8988T (cell line): ENCODE results near the gene FAM168A.
"Not testable (repeated sequence)": the region's sequence is repeated elsewhere in the genome, so short reads cannot be mapped to it uniquely, and the experiment has no call there.

ENCODE experiments used
- DNase-seq: peaks from one replicate; pipeline ENCODE4 v3.0.0; 2011

Gene FAM168A

GRCh38 chr11:73513707-73514106 lies 84.2 kb downstream of the FAM168A start:
- no peak for DNase-seq

DNA sequence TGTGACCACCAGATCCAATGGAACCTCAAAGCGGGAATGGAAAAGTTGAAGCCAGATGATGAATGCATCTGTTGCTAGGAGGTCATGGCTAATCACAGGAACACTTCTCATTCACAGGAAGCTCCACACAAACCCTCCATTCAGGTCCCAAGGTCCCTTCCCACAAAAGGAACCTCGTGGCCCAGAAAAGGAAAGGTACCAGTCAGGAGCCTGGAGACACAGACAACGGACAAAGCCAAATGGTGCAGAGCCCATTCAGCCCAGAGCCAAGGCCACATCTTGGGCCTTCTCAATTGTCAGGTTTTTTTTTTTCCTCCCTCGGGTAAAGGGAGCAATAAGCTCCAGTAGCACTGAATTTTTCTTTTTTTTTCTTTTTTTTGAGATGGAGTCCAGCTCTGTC lies 87.0 kb downstream of the FAM168A start:
- no peak for DNase-seq

- no peak for DNase-seq
These were observed 87.8 kb downstream of the FAM168A start for GRCh38 chr11:73510106-73510505.

GRCh38 chr11:73509188-73509587 lies 88.7 kb downstream of the FAM168A start:
- no peak for DNase-seq

DNA sequence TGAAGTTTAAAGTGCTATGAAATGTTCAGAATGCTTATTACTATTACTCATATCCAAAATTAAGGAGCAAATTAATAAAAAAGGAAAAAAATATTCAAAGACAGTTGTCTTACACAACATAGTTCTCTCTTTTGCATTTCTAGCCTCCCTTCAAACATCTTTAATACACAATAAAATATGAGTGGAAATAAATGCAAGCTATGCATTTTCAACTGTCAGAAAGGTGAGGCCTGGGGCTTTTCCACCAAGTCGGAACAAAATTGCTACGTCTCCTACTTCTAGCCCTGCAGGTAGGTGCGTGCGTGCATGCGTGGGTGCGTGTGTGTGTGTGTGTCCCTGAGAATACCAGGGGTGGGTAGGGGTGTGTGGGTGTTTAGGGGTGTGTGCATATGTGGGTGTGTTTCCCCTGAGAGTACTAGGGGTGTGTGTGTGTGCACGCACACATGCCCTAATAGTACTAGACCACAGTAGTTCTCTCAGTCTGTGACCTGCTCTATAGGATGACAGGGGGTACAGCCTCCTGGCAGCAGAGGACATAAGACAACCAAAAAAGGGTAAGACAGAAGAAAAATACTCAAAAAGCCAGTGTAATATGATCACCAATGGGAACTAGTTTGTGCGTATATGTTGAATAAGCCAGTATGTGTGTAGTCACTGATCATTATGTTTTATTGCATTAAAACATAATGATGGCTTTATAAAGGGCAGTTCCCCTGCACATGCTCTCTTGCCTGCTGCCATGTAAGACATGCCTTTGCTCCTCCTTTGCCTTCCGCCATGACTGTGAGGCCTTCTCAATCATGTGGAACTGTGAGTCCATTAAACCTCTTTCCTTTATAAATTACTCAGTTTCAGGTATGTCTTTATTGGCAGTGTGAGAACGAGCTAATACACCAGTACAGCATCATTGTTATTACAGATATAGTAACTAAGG lies 89.4 kb downstream of the FAM168A start:
- DNase-seq, result no peak

DNA sequence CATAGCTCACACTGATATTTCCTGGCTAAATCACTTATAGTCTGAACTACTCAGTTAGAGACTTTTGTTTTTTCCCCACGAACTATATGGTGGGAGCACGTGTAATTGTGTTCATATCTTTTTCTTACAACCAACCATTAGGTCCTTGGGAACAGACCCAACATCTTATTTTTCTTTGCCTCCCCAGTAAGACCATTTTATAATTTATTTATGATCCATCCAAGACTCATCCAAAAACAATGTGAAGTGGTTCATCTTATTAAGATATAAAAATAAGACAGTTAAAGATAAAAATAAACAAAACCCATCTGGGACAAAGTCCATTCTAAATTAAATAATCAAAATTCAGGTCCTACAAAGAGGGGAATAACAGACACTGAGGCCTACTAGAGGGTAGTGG lies 90.8 kb downstream of the FAM168A start:
- DNase-seq, result no peak

- DNase-seq, result no peak
These were observed 91.9 kb downstream of the FAM168A start for GRCh38 chr11:73506038-73506437.

- no peak for DNase-seq
These were observed 99.6 kb downstream of the FAM168A start for GRCh38 chr11:73498343-73498742.

DNA sequence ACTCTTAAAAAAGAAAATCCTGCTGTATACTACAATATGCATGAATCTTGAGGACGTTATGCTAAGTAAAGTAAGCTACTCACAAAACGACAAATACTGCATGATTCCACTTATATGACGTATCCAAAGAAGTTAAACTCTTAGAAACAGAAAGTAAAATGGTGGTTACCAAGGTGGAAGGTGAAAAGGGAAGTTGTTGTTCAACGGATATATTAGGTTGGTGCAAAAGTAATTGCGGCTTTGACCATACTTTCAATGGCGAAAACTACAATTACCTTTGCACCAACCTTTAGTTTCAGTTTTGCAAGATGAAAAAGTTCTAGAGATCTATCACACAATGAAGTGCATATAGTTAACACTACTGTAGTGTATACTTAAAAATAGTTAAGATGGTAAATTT lies 101.8 kb downstream of the FAM168A start:
- DNase-seq, result no peak

GRCh38 chr11:73495731-73496130 lies 102.2 kb downstream of the FAM168A start:
- no peak for DNase-seq

- DNase-seq, result peak; percentile 25
These were observed 103.8 kb downstream of the FAM168A start for GRCh38 chr11:73493956-73494598.

DNA sequence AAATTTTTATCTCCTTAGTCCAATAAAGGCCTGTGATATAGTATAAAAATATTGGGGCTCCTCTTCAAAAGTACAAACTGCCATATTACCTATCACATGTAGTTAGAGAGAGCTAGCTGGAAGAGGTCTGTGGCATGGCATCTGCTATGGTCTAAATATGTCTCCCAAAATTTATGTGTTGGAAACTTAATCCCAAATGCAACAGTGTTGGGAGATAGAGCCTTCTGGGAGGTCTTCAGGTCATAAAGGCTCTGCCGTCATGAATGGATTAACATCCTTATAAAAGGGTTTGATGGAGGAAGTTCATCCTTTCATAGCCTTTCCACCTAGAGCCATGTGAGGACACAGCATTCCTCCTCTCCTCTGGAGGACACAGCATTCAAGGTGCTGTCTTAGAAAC lies 116.3 kb downstream of the FAM168A start:
- no peak for DNase-seq

GRCh38 chr11:73480677-73481076 lies 117.2 kb downstream of the FAM168A start:
- DNase-seq, result no peak

DNA sequence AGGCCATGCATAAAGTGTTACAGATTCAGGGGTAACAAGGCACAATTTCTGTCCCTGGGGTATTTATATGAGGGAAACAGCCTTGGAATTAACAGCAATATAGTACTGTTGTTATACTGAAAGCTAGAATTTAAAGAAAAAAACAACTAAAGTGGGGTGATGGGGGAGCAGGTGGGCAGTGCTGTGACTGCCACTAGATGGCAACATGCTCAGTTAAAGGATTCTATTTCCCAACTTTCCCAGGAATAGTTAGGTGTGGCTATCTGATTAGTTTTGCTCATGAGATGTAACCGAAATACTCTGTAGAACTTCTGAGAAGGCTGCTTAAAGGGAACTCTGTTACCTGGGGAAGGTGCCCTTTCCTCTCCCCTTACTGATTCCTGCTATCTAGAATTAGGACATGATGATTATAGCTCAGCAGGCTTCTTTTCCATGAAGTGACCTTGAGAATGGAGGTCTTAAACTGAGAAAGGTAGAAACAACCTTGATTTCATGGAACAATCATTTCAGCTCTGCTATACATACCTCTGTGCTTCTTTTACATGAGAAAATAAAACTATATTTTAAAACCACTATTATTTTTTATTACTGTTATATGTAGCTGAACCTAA lies 119.1 kb downstream of the FAM168A start:
- DNase-seq, result no peak

DNA sequence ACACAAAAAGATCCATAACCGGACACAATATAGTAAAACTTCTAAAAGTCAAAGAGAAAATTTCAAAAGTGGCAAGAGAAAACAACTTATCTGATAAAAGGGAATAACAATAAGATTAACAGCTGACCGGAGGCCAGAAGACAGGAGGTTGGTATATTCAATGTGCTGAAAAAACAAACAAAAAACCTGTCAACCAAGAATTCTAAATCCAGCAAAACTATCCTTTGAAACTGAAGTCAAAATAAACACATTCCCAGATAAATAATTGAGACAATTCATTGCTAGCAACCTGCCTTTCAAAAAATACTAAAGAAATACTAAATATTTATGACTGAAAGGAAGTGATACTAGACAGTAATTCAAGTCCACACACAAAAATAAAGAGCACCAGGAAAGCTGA lies 120.4 kb downstream of the FAM168A start:
- DNase-seq, result no peak

DNA sequence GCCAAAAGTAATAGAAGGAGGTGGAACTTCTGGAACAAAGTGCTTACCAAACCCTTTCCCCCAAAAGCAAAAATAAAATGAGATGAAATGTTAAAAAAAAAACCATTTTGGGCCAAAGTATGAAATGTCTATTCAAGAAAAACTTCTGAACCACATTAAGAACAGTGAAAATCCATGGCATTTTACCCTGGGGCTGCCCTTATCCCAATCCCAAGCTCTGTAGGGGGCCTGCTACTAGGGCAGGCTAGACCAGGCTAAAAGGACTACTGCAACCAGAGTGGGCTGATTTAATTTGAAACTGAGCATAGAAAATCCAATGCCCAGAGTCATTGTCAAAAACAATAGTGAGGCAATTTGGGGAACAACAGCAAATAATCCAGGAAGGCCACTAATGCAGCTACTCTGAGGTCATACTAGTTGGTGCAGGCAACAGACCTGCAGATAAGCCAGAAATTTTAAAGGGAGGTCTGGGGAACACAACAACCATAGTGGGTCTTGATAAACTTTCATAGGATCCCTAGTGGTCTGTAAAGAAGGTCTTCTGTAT lies 122.3 kb downstream of the FAM168A start:
- DNase-seq, result no peak

- DNase-seq, result no peak
These were observed 124.7 kb downstream of the FAM168A start for GRCh38 chr11:73473252-73473651.

- not testable (repeated sequence) for DNase-seq
These were observed 127.8 kb downstream of the FAM168A start for GRCh38 chr11:73470036-73470612.

- DNase-seq, result no peak
These were observed 128.5 kb downstream of the FAM168A start for GRCh38 chr11:73469401-73469800.

DNA sequence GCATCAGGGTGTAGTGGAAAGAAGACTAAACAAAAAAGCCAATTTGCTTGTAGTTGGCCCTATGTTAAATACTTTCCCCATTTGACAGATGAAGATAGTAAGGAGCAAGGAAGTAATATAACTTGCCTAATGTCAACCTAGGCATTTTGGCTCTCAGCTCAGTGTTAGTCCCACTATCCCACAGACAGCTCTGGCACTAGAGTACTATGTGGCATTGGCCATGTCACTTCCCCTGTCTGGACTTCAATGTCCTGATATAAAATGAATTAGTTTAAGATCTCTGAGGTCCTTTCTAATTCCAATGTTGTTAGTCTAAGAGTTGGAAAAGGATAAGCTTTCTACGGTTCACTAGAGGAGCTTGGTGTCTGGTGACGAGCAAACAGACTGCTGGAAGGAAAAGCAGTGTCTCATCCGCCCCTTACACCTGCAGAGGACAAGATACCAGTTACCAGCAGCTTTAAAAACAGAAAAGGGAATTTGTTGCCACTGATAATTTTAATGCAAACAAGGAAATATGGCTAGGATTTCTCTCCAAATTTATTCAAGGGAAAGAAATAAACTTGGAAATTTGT lies 129.2 kb downstream of the FAM168A start:
- DNase-seq, result no peak

DNA sequence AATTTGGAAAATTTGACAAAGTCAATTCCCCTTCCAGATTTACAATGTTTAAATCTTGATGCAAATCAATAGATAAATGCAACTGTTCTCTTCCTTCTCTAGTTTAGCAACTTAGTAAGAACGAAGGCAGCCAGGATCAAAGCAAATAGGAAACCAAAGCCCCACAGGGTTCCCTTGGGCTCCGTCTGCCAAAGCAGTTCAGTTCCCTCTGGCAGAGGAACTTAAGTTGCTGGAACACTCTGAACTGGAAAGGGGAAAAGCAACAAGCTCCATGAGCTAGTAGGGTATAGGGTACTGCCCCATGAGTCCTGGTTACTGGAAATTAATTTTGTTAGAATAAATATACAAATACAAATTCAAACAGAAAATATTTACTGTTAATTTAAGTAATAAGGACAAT lies 130.4 kb downstream of the FAM168A start:
- DNase-seq, result no peak

GRCh38 chr11:73466643-73467042 lies 131.3 kb downstream of the FAM168A start:
- DNase-seq, result no peak

DNA sequence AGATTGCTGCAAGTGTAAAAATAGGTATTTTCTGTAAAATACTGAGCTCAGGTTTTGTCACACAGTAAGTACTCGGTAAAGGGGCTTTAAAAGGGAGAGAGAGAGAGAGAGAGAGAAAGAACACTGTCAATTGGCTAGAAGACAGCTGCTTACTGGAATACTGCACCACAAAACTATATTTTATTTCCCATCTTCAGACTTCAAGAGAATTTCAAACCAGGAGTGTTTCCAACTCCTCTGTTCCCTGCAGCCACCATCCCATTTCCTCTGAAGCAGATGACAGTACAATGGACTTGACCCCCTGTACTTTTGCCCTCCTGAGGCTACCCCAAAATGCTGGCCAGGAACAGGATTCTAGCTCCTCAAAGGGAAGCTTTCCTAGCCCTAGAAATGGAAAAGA lies 132.0 kb downstream of the FAM168A start:
- no peak for DNase-seq
